Stimulated activated CD8-positive, alpha-beta memory T cell treated with anti-CD3 and anti-CD28 coated beads, Interleukin-4, amount 100 ng/mL, for 4 hours (primary cell): ENCODE measurements around the gene RASA3.

ENCODE experiments used
- DNase-seq, 2 donors: peaks; one replicate each; pipeline ENCODE4 v3.0.0-alpha.2; 2020; ENCODE audit warnings: low read depth in 2 of 2, low spot score in 1 of 2

Gene RASA3

DNA sequence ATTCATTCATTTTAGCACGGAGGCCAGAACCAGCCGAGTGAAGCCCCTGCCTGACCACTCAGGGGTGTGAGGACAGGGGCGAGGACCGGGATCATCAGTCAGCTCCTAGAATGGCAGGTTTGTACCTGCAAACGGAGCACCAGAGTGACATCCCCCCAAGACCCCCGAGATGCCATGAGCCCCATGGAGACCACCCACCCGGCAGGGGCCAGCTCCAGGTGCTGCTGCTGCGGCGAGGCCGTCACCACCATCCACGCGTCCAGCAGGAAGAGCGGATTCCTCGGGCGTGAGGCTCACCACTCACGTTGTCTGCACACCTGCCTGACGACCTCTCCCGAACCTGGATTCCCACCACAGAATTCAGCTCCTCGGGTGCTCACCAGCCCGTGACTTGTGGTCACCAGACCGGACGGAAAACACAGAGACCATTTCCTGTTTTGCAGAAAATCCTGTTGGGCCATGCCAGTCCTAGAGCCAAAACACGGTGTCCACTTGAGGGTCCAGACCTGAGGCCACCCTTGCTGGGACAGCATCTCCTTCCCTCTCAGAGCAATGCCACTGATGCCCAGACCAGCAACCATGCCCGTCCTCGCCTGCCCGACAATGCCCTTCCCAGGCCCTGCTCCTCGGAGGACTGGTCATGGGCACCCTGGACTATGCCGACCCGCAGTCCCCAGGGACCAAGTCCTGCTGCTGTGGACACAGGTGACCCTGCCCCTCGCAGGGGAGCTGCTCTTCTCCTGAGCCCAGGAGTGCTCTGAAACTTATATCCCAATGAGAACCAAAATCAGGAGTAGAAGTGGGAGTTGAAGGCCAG, 74.2 kb downstream of the RASA3 start:
- DNase-seq: no peak

DNA sequence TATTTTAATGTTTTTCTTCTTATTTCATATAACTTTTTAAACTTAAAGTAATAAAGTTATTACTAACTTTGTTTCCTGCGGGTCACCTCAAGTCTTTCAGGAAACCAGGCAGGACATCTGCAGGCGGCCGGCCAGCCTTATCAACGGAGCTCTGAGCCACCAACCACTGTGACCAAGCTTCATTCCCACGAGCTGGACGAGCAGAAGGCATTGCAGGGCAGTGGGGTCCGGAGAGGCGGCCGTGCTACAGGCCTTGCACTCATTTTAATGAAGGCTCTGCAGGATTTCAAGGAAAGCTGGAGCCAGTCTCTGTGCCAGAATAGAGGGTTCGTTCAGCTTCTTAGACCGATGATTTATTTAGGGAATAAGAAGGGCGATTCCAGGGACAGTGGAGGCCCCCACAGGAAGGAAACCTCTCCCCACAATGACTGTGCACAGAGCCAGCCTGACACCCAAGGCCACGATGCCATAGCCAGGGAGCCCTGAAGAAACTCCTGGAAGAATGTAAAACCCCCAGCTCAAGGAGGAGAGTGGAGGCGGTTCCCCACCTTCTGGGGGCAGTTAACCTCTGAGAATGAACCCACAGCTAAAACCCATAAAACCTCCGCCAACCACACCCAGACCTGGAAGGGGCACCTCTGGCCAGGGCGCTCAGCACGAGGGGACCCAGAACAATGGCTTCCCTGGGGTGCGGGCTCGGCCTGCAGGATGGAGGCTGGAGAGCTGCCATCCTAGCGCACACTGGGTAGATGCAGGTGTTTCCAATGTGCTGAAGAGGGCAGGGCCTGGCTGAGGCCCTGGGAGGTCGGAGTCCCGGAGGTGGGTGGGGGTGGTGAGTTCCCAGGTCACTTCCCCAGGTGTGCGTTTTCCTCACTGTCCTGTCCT, 75.0 kb downstream of the RASA3 start:
- no peak for DNase-seq

DNA sequence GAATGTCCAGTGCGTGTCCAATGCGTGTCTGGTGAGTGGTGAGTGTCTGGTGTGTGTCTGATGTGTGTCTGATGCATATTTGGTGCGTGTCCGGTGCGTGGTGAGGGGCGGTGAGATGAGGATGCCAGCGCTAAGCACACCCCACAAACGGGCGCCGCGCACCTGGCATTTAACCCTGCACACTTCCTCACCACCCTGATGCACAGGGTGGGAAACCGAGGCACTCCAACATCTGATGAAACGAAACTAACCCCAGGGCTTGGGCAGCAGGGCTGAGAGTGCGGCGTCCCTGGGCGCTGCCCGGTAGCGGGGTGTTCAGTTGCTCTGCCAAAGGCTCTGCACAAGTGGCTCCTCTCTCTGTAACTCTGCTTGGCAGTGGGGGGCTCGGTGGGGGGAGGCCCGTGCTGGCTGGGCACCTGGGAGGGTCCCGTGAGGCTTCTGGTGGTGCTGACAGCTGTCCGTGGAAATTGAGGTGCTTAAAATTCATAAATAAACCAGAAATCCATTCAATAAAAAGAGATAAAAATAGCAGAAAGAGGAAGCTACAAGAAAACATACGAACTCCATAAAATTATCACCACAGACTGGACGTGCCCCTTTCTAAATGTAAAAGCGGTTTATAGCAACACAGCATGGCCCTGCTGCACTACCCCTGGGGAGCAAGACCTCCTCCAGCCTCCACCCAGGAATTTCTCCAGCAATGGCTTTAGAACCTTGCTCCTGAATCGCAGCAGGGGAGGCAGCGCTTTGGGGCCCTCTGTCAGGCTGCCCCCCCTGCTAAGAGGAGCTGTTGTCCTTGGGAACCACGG, 76.0 kb downstream of the RASA3 start:
- DNase-seq: no peak

DNA sequence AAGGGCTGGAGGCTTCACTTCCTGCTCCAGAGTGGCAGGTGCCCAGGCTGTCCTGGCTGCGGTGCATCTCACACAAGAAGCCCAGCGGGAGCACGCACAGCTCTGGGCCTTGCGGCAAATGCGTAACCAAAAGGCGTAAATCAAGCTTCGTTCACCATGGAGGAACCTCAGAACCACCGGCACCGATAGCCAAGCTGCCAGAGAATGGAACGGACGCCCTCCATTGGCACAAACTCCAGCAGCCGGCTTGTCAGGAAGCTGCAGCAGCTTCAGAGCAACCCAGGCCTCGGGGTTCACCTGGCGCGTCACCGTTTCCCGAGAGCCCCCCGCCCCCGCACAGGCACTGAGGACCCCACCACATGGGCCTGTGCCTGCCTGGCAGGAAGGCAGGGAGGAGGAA, 76.7 kb downstream of the RASA3 start:
- no peak for DNase-seq

DNA sequence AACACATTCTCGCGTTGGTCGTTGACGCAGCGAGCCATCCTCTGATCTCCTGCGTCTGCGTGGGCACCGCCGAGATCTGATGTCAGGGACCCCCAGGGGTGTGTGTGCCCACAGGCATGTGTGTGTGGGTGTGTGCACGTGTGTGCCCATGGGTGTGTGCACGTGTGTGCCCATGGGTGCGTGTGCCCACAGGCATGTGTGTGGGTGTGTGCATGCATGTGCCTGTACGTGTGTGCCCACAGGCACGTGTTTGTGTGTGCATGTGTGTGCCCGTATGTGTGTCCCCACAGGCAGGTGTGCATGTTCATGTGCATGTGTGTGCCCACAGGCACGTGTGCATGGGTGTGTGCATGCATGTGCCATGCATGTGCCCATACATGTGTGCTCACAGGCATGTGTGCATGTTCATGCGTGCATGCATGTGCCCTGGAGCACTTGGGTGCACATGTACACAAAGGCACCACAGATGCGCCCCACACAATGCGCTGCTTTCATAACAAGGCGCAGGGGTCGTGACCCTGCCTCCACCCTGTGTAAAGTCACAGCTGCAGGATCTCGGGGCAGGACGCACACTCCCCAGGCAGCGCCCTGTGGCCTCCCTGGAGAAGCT, 77.5 kb downstream of the RASA3 start:
- DNase-seq: no peak

DNA sequence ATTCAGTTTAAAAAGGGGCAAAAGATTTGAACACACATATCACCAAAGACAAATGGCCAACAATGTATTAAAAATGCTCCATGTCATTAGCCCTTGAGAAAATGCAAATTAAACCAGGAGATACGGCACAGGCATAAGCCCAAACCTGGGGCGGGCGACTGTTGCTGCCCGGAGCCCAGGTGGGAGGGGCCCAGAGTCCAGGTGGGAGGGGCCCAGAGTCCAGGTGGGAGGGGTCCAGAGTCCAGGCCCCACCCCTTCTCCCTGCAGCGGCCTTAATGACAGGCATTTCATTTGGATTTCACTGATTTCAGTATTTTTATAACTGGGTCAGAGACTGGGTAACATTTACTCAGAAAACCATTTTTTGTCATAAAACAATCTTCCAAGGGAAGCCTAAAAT, 78.2 kb downstream of the RASA3 start:
- DNase-seq: no peak

DNA sequence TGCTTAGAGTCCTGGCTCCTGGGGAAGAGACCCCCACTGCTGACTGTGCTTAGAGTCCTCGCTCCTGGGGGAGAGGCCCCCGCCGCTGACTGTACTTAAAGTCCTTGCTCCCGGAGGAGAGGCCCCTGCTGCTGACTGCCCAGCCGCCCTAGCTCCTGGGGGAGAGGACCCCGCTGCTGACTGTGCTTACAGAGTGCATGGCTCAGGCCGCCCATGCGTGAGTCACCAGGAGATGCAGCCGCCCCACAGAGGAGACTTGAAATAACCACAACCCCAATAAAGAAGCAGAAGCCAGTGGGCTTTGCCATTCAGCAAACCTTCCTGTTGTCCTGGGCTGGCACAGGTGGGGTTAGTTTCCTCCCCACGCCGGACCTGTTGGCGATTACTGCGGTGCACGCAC, 79.4 kb downstream of the RASA3 start:
- no peak for DNase-seq

DNA sequence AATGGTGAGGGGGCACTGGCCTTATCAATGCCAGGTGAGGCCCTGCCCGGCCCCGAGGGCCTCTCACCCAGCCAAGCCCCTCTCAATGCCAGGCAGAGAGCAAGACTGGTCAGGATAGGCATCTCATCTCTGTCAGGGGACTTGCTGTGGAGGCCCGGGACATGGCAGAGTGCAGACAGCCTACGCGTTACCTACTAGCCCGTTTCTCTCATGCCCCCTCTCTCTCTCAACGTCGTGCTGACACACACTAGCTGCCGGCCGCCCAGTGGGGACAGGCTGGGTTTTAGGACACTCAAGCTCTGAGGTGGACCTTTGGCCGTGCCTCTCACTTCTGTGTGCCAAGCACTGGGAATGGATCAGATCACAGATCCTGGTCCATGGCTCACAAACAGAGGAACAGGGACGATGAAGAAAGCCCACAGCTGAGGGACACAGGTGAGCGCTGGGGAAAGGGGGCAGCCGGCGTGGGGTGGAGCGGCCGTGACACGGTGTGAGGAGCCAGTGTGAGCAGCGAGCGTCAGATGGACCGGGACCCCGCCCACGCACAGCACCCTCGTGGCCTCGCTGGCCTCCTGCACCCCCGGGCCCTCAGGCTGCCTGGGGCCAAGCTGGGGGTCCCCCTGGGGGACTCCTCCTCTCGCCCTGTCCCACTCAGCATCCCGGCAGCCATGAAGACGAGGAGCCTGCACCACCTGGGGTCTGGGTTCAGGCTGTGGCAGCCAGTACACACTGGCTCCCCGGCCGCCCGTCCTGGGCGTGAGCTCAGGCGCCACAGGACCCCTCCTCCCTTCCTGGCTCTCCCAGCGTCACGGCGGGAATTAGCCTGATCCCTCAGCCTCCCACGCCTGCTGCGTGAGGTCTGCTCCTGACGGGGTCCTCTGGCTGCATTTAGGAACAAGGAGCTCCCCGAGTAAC, 81.6 kb downstream of the RASA3 start:
- no peak for DNase-seq

DNA sequence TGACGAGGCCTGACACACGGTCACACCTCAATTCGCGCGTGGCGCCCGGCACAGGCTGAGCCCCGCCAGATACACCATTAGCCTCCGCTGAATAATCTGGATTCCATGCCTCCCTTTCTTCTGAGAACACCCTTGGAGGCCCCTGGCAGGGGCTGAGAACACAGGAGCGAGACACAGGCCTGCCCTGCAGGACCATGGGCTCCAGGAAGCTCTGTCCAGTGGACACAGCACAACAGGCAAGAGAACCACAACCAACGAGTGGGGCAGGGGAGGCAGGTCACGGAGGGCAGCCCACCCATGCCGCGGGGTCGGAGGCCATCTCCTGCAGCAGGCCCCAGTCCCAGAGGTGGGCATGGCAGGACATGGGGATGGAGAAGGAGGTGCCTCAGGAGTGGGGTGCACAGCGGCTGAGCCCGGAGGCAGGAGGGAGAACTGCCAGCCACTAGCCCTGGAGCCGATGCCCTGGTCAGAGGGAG, 82.8 kb downstream of the RASA3 start:
- DNase-seq: no peak

DNA sequence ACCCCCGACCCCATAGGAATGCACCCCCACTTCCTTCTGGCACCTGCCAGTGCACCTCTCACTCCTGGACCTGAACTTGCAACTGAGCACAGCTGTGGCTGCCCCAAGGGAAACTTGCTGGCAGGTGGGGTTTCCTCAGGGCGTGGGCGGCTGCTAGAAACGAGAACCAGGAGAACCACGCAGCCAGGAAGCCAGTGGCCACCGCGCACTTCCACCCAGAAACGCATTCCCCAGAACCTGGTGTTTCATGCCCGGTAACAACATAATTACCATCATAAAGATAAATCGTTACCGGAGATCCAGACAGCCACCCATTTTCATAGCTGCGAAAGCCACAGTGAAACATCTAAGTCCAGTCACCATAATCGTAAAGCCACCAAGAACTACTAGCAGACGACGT, 83.4 kb downstream of the RASA3 start:
- DNase-seq: peak; percentile 24 to 48

DNA sequence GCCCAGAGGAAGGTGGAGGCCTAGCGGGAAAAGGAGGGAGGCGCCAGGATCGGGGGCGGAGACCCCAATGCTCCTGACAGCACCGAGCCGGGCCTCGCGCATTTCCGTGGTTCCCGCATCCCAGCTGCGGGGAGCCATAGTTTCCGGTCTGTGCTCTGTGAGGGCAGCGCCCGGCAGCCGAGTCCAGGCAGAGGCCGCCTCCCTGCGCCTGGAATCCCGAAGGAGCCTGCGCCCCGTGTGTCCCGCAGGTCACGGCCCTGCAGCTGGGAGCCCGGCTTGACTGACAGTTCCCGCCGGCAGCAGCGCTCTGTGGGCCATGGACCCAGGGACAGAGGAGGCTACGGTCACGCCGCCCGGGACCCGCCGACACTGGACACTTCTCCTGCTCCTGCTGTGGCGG, 84.0 kb downstream of the RASA3 start:
- no peak for DNase-seq

DNA sequence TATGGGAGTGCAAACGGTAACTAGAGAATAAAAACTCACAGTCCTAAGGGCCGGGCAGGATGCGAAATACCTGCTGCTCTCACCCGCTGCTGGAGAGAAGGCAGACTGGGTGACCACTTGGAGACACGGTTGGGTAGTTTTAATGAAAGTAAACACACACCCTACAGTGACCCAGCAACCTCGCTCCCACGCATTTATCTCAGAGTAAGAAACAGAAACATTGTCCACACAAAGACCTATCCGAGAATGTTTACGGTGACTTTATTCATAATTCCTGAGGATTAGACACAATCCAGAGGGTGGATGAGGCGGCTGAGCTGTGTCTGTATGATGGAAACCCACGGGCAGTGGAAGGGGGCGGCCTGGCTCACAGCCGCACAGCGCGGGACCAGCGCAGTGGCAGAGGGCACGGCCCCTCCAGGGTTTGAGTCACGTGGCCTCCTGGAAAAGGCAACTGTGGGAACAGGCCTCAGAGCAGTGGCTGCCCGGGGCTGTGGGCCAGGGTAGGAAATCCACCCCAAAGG, 85.0 kb downstream of the RASA3 start:
- no peak for DNase-seq

DNA sequence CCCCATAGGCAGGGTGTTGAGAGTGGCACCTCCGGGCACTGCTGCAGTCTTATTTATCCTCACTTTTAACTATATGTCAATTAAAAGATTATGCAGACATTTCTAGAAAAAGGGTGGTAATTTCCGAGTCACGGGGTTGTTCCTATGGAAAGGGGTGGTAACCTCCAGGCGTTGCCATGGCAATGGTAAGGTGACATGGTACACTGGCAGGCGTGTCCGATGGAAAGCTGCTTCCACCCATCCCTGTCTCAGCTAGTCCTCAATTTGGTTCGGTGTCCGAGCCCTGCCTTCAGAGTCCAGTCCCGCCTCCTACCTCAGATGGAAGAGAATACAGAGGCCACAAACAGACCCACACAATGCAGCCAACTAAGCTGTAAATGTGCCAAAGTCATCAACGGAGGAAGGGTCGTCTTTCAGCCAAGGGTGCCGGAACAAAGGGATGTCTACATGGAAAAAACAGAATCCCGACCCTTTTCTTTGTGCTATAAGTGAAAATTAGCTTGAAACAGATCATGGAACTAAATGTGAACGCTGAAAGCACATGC, 85.9 kb downstream of the RASA3 start:
- no peak for DNase-seq

DNA sequence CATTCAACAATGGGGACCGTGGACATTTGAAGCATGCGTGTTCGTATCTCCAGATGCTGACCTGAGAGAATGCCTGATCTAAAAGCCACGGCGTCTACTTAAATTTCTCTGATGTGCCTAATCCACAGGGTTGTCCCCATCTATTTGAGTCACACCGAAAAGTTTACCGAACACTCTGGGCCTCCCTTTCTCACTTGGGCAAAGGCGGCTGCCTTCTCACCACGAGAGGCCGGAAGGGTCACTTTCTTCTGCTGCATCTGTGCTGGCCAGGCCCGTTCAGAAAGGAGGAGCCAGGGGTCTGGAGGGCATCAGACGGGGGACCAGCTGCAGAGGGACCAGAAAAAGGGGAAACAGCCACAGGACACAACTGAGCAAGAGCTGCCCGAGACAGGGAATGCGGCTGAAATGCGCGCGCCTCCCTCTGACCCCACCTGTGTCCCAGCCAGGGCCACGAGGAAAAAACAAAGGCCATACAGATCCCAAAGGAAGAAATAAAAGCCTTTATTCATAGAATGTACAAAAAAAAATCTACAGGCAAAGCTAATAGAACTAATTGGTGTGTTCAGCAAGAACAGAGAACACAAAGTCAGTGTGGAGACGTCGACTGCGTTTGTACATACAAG, 87.2 kb downstream of the RASA3 start:
- DNase-seq: no peak

DNA sequence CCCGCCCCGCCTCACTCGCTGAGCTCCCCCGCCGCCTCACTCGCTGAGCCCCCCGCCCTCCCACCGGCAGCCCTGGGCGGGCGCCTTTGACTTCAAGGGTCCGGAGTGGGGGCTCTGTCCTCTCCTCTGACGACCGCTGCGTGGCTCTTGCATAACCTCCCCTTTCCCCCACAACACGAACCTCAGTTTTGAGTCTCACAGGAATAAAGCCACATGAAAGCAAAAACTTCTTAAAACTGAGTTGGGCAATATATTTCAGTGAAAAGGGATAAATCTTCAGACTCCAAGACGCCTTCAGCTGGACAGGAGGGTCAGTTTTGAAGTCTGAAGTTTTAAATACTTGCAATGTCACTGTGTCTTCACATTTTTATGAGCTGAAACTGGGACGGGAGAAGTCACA, 87.9 kb downstream of the RASA3 start:
- no peak for DNase-seq

DNA sequence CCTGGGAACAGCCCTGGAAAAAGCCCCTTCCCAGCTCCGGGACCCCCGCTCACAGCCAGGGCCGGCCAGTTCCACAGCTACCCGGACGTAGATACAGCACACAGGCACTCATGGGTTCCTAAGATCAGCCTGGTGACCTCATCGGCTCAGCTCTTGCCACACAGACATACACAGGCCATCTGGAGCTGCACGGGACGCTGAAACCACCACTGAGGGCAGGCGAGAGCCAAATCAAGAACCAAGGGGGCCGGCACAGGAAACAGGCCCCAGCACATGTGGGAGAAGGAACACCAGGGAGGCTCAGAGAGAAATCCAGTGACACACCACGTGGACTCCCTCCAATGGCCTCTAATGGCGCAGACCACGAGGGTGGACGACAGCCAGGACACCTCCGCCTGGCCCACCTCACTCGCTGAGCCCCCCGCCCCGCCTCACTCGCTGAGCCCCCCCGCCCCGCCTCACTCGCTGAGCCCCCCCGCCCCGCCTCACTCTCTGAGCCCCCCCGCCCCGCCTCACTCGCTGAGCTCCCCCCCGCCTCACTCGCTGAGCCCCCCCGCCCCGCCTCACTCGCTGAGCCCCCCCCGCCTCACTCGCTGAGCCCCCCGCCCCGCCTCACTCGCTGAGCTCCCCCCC, 88.9 kb downstream of the RASA3 start:
- DNase-seq: no peak

DNA sequence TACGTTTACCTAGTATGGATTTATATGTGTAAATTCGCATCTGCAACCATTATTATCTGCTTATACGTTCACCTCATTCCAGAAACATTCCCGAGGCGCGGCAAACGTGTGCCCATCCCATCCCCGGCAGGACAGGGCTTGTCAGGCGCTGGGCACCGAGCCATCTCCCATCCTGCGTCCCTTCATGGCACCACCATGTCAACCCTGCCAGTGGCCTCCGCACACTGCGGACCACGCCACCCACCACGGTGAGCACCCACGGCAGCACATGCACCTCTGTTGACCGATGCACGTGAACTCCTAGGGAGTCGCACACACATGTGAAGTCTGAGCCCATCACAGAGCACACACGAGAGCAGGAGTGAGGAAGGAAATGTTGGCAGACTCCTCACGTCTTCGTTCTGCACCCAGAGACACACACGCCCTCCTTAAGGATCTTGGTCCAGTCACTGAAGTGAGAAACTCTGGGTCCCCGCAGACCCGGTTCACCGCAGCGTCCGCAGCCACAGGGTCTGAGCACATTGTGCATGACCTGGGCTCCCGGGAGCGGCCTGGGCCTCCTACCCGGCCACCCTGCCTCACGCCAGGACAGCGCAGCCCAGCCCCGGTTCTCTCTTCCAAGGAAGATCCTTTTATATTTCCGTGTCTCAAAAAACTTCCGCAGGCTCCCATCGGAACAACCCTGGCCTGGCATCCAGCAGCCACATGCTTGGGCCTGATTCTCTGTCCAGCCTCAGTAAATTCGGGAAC, 90.2 kb downstream of the RASA3 start:
- DNase-seq: no peak

DNA sequence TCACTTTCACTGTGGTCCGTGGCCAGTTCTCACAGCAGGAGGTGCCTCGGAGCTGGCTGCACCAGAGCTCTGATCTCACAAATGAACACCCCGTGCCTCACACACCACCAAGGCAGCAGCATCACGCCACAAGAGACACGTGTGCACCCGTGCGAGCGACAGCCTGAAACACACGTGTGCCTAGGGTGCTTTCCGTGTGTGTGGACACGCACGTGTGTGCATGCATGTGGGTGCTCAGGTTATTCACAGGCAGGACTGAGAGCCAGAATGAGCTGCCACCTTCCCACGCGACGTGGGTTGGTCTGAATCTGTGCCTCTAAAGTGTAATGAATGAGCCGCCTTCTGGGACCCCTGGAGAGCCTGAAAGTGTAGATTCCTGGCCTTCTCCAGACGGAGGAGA, 90.9 kb downstream of the RASA3 start:
- no peak for DNase-seq
